ENCODE measurements around the gene SLC38A3.

Gene SLC38A3

GRCh38 chr3:50173685-50174516 lies 31.2 kb upstream of the SLC38A3 start:
- Histone ChIP-seq H3K27me3 (ENCODE audit: low read depth, low read length) (no peaks in the 10 kb centered on the region), H3K4me1 (ENCODE audit: low read length) (no peaks in the 10 kb centered on the region), H3K4me2 (ENCODE audit: low read length) (no peak overlapping the region), H3K4me3 (ENCODE audit: low read length) (no peak overlapping the region), H3K36me3 (replicated peaks; ENCODE audit: low read depth, low read length) (no peaks in the 10 kb centered on the region), H3K79me2 (ENCODE audit: low read length) (no peaks in the 10 kb centered on the region), H3K9me3 (ENCODE audit: insufficient read depth, low read length) (no peaks in the 10 kb centered on the region), H2AFZ (ENCODE audit: low read depth, low read length) (no peak overlapping the region), H3K9ac (ENCODE audit: low read length) (no peak overlapping the region), H3K27ac (ENCODE audit: low read length) (no peak overlapping the region), H4K20me1 (ENCODE audit: insufficient read depth, low read length) (no peaks in the 10 kb centered on the region)
- TF ChIP-seq CTCF (IDR thresholded peaks at IDR 0.05; ENCODE audit: low read depth, low read length) (no peak), EZH2phosphoT487 (IDR thresholded peaks at IDR 0.05; ENCODE audit: low read depth) (no peak)

- Histone ChIP-seq H4K20me1 (ENCODE audit: insufficient read depth, low read length) (no peaks in the 10 kb centered on the region), H3K27ac (ENCODE audit: low read length) (no peak overlapping the region), H3K4me3 (ENCODE audit: low read length) (no peak overlapping the region), H3K4me2 (ENCODE audit: low read length) (no peak overlapping the region), H3K27me3 (ENCODE audit: low read depth, low read length) (no peaks in the 10 kb centered on the region), H2AFZ (ENCODE audit: low read depth, low read length) (no peak overlapping the region), H3K36me3 (replicated peaks; ENCODE audit: low read depth, low read length) (no peaks in the 10 kb centered on the region), H3K9me3 (ENCODE audit: insufficient read depth, low read length) (no peaks in the 10 kb centered on the region), H3K9ac (ENCODE audit: low read length) (no peak overlapping the region), H3K79me2 (ENCODE audit: low read length) (no peaks in the 10 kb centered on the region), H3K4me1 (ENCODE audit: low read length) (no peaks in the 10 kb centered on the region)
- TF ChIP-seq EZH2phosphoT487 (IDR thresholded peaks at IDR 0.05; ENCODE audit: low read depth) = no peak
- TF ChIP-seq CTCF (IDR thresholded peaks at IDR 0.05; ENCODE audit: low read depth, low read length) = no peak
Observed at GRCh38 chr3:50174517-50174895, 30.6 kb upstream of the SLC38A3 start.

DNA sequence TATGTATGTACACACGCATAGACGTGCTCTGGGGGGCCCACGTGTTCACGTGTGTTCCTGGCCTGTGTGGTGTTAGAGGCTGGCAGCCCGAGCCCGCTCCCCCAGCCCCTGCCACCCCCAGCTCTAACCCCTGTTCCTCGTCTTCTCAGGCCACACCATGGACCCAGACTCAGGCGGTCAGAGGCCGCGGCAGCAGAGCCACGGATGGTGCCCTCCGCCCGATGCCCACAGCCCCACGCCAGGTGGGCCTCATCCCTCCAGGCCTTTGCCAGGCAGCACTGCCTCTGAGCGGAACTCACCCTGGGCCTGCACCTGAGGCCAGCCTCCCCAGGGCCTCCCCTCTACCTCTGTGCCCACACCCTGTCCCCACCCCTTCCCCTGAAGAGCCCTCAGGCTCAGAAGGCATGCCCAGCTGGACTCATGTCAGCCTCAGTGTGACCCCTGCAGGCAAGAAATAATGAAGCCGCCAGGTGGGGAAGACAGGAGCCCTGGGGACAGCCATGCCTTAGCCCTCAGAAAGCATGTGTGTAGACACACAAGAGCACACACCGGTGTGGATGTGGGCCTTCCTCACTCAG lies 30.0 kb upstream of the SLC38A3 start:
- Histone ChIP-seq H2AFZ (ENCODE audit: low read depth, low read length) (no peak overlapping the region), H3K79me2 (ENCODE audit: low read length) (no peaks in the 10 kb centered on the region)

More for the DNA sequence above, 30.0 kb upstream of the SLC38A3 start:
- no peak overlapping the region for H3K9ac ChIP-seq (ENCODE audit: low read length)
- H3K4me2 ChIP-seq (ENCODE audit: low read length) = no peak overlapping the region
- H3K27ac ChIP-seq (ENCODE audit: low read length) = no peak overlapping the region
- no peak for TF ChIP-seq EZH2phosphoT487 (IDR thresholded peaks at IDR 0.05; ENCODE audit: low read depth)
- 0 out of 2 replicates have a peak, but pooled peaks have one; percentile 10 for TF ChIP-seq CTCF (IDR thresholded peaks at IDR 0.05; ENCODE audit: low read depth, low read length)
- H3K4me1 ChIP-seq (ENCODE audit: low read length) = no peaks in the 10 kb centered on the region
- no peaks in the 10 kb centered on the region for H4K20me1 ChIP-seq (ENCODE audit: insufficient read depth, low read length)
- no peaks in the 10 kb centered on the region for H3K36me3 ChIP-seq (replicated peaks; ENCODE audit: low read depth, low read length)
- no peak overlapping the region for H3K4me3 ChIP-seq (ENCODE audit: low read length)
- no peaks in the 10 kb centered on the region for H3K27me3 ChIP-seq (ENCODE audit: low read depth, low read length)
- no peaks in the 10 kb centered on the region for H3K9me3 ChIP-seq (ENCODE audit: insufficient read depth, low read length)

Data from OCI-LY3 (cell line).